Activated gamma-delta T cell (primary cell): ENCODE results near the gene MACROH2A2.
"Not testable (repeated sequence)": the region's sequence is repeated elsewhere in the genome, so short reads cannot be mapped to it uniquely, and the experiment has no call there.

Experiments used
- DNase-seq: peaks from one replicate; lab custom pipeline; 2025; lab: John Stamatoyannopoulos, UW

MACROH2A2 gene

DNA sequence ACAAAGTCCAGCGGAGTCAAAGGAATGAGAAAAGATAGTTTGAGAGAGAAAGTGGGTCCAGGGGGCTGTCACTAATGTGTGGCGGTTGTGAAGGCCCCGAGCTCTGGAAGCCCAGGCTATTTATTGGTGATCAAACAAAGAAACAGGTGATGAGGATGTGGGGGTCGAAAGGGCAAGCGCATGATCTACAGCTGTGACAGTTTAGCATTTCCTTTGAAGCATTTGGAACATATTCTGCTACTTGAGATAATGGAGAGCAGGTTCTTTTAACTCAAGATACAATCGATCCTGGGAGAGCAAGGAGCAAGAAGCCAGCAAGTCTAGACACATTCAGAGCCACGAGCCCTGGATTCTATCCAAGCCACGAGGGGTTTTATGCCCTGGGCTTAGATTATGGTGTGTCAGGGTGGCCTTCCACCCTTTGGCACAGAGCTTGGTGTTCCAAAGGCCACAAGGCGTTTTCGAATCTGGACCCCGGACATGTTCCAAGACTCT is 48.5 kb downstream of the MACROH2A2 start:
- not testable (repeated sequence) for DNase-seq

DNA sequence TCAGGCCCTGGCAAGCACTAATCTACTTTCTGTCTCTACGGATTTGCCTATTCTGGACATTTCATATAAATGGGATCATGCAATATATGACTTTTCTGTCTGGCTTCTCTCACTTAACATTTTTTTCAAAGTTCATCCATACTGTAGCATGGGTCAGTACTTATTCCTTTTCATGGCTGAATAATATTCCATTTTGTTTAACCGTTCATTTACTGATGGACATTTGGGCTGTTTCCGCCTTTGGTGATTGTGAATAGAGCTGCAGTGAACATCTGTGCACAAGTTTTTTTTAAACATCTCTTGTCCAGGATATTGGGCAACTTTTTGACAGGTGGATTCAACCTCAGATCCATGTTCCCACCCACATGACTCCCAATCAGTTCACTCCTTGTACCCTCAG is 49.0 kb downstream of the MACROH2A2 start:
- DNase-seq = no peak

- no peak for DNase-seq
These were observed 54.5 kb downstream of the MACROH2A2 start for GRCh38 chr10:70106958-70107791.

- DNase-seq = no peak
These were observed 56.6 kb downstream of the MACROH2A2 start for GRCh38 chr10:70109064-70109729.

- DNase-seq = no peak
These were observed 58.9 kb downstream of the MACROH2A2 start for GRCh38 chr10:70111496-70111895.

DNA sequence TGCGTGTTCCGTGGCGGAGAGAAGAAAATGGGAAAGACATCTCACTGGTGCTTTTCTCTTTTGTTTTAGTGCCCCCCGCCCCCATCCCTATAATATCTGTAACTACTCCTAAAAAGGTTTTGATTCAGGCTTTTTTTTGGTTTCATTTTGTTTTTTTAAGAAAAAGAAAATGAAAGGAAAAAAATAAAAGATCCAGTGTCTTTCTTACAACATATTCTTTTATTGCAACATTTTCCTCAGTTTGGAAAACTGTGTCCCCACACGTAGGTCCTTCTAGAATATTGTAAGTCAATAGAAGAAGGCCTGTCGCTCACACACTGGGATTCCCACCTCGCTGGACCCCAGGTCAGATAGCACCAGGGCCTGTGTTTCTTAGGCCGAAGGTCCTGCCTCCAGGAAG is 59.4 kb downstream of the MACROH2A2 start:
- DNase-seq = no peak

GRCh38 chr10:70114902-70115301 is 62.3 kb downstream of the MACROH2A2 start:
- no peak for DNase-seq

GRCh38 chr10:70115948-70116682 is 63.5 kb downstream of the MACROH2A2 start:
- DNase-seq = no peak

- DNase-seq = no peak
These were observed 65.0 kb downstream of the MACROH2A2 start for GRCh38 chr10:70117646-70118045.

DNA sequence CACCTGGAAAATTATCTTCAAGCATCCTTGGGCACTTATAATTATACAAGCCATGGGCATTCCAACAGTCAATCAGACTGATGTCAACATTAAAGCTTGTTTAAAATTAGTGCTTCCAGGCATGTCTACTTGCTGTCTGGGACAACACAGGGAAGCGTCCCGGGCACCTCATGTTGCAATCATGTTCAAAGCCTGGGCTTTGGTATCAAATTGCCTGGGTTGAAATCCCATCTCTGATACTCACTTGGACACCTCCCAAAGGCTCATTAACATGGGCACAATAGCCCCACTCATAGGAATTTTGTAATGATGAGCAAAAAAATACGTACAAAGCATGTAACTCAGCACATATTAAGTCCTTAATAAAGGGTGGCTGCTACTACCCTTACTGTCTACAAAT is 65.5 kb downstream of the MACROH2A2 start:
- DNase-seq = no peak

- DNase-seq = no peak
These were observed 66.6 kb downstream of the MACROH2A2 start for GRCh38 chr10:70119197-70119596.

DNA sequence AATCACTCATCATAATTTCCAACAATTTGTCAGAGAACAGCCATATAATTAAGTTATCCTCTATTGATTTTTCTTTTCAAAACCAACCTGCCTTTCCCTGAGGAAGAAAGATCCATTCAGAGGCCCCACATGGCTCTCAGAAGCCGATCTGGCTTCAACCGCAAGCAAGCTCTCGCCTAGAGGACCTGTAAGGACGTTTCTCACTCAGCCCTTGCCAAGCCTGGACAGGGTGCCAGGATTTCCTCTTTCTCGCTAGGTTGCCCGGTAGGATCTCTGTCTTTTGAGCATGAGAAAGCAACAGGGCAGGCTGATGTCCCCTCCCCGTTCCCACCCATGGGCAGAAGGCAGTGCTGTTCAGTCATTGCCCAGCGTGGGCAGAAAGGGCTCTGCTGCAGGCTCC is 67.0 kb downstream of the MACROH2A2 start:
- no peak for DNase-seq

DNA sequence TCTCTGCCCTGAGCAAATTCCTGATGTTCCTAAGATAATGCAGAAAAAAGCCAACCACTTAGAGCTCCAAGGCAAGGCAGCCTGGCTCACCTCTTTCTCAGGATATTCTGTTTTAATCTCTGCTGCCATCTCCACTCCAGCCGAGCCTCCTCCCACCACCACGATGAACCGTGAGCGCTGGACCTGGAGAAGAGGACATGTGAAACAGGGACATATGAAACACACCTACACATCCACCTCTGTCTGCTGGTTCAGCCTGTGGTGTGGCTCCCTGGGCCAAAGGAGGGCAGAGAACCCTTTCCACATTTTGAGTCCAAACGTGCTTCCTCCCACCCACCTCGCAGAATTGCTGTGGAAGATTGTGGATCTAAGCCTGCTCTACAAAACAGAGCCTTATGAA is 67.8 kb downstream of the MACROH2A2 start:
- no peak for DNase-seq

DNA sequence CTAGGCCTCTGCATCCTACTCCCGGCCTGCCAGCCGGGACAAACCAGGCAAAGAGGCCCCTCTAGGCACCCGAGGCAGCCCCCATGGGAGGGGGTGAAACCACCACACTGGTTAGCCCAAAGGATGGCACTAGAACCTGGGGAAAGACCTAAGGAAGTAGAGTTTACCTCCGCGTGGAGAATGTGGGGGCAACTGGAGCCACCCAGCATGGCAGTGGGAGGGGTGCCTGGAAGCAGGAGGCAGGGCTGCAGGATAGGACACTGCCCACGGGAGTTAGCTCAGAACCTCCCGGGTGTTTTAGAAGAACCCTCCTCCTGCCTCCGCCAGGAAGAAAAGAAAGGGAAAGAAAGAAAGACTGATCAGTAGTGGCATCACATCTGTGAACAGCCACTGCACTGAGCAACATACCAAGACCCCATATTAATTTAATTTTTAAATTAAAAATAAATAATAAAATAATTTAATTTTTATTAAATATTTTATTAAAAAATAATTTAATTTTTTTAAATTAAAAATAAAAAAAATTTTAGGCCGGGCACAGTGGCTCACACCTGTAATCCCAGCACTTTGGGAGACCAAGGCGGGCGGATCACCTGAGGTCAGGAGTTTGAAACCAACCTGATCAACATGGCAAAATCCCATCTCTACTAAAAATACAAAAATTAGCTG is 68.8 kb downstream of the MACROH2A2 start:
- DNase-seq = no peak

GRCh38 chr10:70122742-70123141 is 70.1 kb downstream of the MACROH2A2 start:
- DNase-seq = no peak

GRCh38 chr10:70123166-70123565 is 70.5 kb downstream of the MACROH2A2 start:
- DNase-seq = not testable (repeated sequence)

DNA sequence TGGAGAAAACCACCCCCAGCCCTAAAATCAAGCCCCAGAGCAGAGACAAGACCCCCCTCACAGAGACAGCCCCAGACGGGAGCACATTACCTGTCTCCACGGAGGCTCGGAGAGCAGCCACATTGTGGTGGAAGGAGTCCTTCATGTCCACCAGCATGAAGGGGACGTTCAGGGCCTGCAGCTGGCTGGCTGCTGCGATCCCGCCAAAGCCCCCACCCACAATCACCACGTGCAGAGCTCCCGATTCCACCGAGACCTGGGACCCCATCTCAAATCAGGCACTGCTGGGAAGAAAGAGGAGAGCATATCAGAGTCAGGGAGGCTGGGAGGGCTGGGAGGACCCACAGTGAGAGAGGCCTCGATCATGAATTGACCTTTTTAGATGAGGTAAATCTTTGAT is 71.2 kb downstream of the MACROH2A2 start:
- no peak for DNase-seq

DNA sequence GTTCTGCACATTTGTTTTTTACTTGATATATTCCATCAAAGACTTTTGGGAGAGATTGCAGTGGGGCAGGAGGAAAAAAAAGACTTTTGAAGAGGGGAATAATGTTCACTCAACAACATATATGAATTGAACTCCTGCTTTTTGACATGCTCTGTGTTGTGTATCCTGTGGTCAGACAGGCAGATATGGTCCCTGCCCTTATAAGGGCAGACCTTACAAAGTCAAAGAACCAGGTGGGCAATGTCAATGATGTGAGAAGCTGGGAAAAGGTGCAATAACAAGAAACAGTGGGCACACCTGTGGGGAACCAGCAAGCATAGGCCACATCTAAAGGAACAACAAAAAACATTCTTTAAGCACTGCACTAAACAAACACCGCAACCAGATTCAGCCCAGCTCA is 71.8 kb downstream of the MACROH2A2 start:
- DNase-seq = no peak

DNA sequence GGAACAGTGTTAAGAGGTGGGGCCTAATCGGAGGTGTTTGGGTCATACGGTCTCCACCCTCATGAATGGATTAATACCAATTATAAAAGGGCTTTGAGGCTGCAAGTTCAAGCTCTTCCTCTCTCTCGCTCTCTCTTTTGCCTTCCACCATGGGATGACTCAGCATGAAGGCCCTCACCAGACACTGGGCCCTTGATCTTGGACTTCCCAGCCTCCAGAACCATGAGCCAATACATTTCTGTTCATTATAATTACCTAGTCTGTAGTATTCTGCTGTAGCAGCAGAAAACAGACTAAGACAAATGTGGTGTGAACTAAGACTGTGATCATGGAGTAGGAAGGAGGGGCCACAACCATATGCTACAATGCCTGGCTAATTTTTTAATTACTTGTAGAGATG is 72.3 kb downstream of the MACROH2A2 start:
- no peak for DNase-seq

DNA sequence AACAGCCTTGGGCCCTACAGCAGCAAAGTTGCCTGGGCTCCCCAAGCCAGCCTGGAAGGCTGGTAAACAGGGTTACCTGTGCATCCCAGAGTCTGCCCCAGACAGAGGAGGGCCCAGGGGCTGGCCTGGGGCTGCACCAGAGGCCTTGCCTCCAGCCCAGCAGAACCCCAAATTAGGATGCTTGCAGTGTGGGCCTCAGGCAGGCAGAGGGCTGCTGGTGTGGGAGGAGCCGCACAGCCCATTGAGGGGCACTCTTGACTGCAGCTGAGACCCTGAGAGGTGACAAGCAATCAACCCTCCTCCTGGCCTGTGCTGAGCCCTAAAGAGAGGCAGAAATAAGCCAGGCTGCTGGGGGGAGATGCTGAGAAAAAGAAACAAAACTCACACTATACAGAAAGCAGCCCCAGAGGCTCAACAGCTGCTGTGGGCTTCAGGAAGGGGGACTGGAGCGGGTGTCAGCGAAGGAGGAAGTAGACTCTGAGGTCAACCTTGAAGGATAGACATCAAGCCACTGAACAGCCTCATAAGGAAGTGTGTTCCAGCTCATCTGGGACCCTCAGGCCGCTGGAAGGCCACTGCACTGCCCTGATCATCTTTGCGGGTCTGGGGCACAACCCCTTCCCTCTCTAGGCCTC is 73.4 kb downstream of the MACROH2A2 start:
- DNase-seq = no peak

DNA sequence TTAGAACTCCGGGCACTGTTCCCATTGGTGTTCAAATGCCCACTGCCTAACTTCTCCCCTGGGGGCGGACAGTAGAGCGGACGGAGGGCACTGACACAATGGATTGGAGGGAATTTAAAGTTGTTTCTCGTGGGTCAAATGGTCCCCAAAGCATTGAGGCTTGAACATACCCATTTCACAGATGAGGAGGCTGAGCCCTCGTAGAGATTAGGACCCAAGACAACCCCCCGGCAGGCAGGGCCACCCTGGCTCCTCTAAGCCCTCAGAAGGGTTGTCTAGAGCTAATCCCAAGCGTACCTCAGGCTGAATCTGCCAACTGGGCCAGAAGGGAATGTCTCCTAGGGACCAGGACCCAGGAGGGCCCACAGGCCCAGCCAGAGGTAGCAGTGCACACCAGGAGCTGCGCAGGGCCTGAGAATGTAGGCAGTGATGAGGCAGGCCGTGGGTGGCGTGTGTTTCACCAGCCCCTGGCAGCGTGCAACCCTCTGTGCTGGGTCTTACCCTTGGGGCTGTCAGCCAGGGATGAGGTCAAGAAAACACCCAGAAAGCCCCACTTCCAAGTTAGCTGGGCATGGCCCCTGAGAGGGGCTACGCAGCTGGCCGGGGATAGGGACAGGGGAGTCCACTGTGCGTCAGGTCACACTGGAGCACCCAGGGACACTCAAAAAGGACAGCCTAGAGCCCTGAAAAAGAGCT is 74.2 kb downstream of the MACROH2A2 start:
- no peak for DNase-seq
